Stimulated activated naive CD8-positive, alpha-beta T cell treated with anti-CD3 and anti-CD28 coated beads, Interleukin-15, amount 100 ng/mL, for 72 hours (primary cell): ENCODE results near the gene MFAP1.

Experiments used
- ATAC-seq: fragments of 150-1000 bp; cut with Tn5 transposase; 2 replicates; pipeline ENCODE4 v1.10.0; 2021; ENCODE audit warnings: mild to moderate bottlenecking, moderate library complexity
- DNase-seq, 2 donors: peaks; one replicate each; pipeline ENCODE4 v3.0.0; 2021 to 2022
- H3K27ac Mint-ChIP-seq, 2 donors: one replicate each; pipeline ENCODE4 v1.8.0; 2022; ENCODE audit warnings: mild to moderate bottlenecking in 2 of 2, mixed read lengths in 2 of 2, moderate library complexity in 2 of 2
- H3K27me3 Mint-ChIP-seq: one replicate; pipeline ENCODE4 v1.8.0; 2022; ENCODE audit warnings: mixed read lengths
- H3K4me1 Mint-ChIP-seq: one replicate; pipeline ENCODE4 v1.8.0; 2022; ENCODE audit warnings: mild to moderate bottlenecking, mixed read lengths
- H3K4me3 Mint-ChIP-seq, 2 donors: one replicate each; pipeline ENCODE4 v1.8.0; 2022; ENCODE audit warnings: mild to moderate bottlenecking in 2 of 2, mixed read lengths in 2 of 2, moderate library complexity in 1 of 2
- H3K9me3 Mint-ChIP-seq, 2 donors: one replicate each; pipeline ENCODE4 v1.8.0; 2022; ENCODE audit warnings: mixed read lengths in 2 of 2

Gene MFAP1

GRCh38 chr15:43772624-43773023, 51.9 kb downstream of the MFAP1 start:
- Mint-ChIP-seq H3K9me3 (no peaks in the 10 kb centered on the region), H3K27me3 (no peaks in the 10 kb centered on the region), H3K4me3 (no peak overlapping the region), H3K4me1 (peaks cover 22% of the 10 kb centered on the region), H3K27ac (no peak overlapping the region)
- DNase-seq, result no peak
- ATAC-seq, result no peak

- Mint-ChIP-seq H3K4me3 (no peak overlapping the region), H3K27me3 (no peaks in the 10 kb centered on the region), H3K4me1 (peaks cover 14% of the 10 kb centered on the region), H3K9me3 (no peaks in the 10 kb centered on the region), H3K27ac (peak overlapping the region in 1 of 2 donors; percentile 69)
- ATAC-seq, result no peak
- DNase-seq, result no peak
These were observed 52.7 kb downstream of the MFAP1 start for GRCh38 chr15:43771816-43772215.

GRCh38 chr15:43769584-43770228, 54.8 kb downstream of the MFAP1 start:
- no peaks in the 10 kb centered on the region for H3K27me3 Mint-ChIP-seq
- no peak overlapping the region for H3K27ac Mint-ChIP-seq
- H3K4me1 Mint-ChIP-seq, result no peaks in the 10 kb centered on the region
- peak; percentile 42 to 45 for DNase-seq
- H3K9me3 Mint-ChIP-seq, result no peaks in the 10 kb centered on the region
- no peak overlapping the region for H3K4me3 Mint-ChIP-seq
- ATAC-seq, result peak; percentile 70

- no peaks in the 10 kb centered on the region for H3K27me3 Mint-ChIP-seq
- peak overlapping the region in 1 of 2 donors; percentile 53 for H3K27ac Mint-ChIP-seq
- no peak for DNase-seq
- H3K4me1 Mint-ChIP-seq, result no peaks in the 10 kb centered on the region
- ATAC-seq, result no peak
- H3K9me3 Mint-ChIP-seq, result no peaks in the 10 kb centered on the region
- no peak overlapping the region for H3K4me3 Mint-ChIP-seq
These were observed 60.6 kb downstream of the MFAP1 start for GRCh38 chr15:43763819-43764446.

GRCh38 chr15:43762824-43763223, 61.7 kb downstream of the MFAP1 start:
- DNase-seq, result no peak

More at GRCh38 chr15:43762824-43763223, 61.7 kb downstream of the MFAP1 start:
- no peak overlapping the region for H3K4me3 Mint-ChIP-seq
- no peak for ATAC-seq
- no peaks in the 10 kb centered on the region for H3K4me1 Mint-ChIP-seq
- H3K9me3 Mint-ChIP-seq, result no peaks in the 10 kb centered on the region
- no peak overlapping the region for H3K27ac Mint-ChIP-seq
- H3K27me3 Mint-ChIP-seq, result no peaks in the 10 kb centered on the region
